ENCODE measurements around the gene LAMA2.

The LAMA2 gene

DNA sequence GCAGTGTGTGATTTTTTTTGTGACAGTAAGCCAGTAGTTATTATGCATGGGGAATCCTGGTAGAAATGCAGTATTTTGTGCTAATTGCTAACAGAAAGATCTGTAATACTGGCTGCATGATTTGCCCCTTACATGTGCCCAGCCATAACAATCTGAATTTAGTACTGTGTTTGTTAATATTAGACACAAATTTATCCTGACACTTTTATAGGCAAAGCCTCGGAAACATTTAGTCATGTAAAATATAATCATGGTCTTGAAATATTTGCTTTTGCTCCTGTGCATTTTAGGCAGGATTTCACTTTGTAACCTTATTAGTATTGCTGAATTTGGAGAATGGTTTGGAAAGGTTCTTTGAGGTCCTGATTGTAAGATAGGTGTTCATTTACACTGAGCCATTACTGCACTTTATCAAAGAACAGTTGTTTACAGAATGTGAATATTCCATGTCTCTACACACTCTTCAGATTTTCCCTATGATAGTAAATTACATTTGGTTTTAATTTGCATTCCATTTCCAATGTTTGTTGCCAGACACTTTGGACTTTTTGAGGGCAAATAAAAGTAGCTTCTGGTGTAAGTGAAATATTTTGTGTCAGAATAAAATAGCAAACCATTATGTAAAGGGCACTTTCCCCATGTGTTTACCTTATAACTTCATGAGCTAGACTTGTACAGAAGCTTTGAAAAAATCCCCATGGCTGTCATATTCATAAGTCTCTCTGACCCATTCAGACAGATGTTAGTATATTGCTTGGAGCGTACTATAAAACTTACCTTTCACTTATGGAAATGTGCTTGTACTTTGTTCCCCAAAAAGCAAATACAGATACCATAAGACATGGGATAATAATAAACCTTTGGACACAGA, 477.1 kb downstream of the LAMA2 start:
- TF ChIP-seq ZNF274 (IDR thresholded peaks at IDR 0.05; ENCODE audit: low read depth, low read length) (no peak), YY1 (IDR thresholded peaks at IDR 0.05; ENCODE audit: insufficient read depth, insufficient read length) (no peak), SUZ12 (IDR thresholded peaks at IDR 0.05; ENCODE audit: extremely low read depth, insufficient read depth, insufficient read length) (no peak)
- H3K27me3 ChIP-seq (ENCODE audit: insufficient read depth, insufficient read length), result no peaks in the 10 kb centered on the region
- no peaks in the 10 kb centered on the region for H3K9me3 ChIP-seq (ENCODE audit: insufficient read depth, low read length)
- no peaks in the 10 kb centered on the region for H3K4me1 ChIP-seq (ENCODE audit: insufficient read depth, insufficient read length)
- H3K4me3 ChIP-seq (ENCODE audit: insufficient read length, low read depth), result no peak overlapping the region
- no peaks in the 10 kb centered on the region for H3K36me3 ChIP-seq (ENCODE audit: insufficient read depth, insufficient read length, low read length)
- no peak for DNase-seq (ENCODE audit: low read depth, low spot score)
- H3K9ac ChIP-seq (ENCODE audit: insufficient read length, low read depth), result no peak overlapping the region

- TF ChIP-seq SUZ12 (IDR thresholded peaks at IDR 0.05; ENCODE audit: extremely low read depth, insufficient read depth, insufficient read length) (no peak), YY1 (IDR thresholded peaks at IDR 0.05; ENCODE audit: insufficient read depth, insufficient read length) (no peak), ZNF274 (IDR thresholded peaks at IDR 0.05; ENCODE audit: low read depth, low read length) (no peak)
- DNase-seq (ENCODE audit: low read depth, low spot score), result no peak
- Histone ChIP-seq H3K9me3 (ENCODE audit: insufficient read depth, low read length) (no peaks in the 10 kb centered on the region), H3K36me3 (ENCODE audit: insufficient read depth, insufficient read length, low read length) (no peaks in the 10 kb centered on the region), H3K9ac (ENCODE audit: insufficient read length, low read depth) (no peak overlapping the region), H3K4me3 (ENCODE audit: insufficient read length, low read depth) (no peak overlapping the region), H3K27me3 (ENCODE audit: insufficient read depth, insufficient read length) (no peaks in the 10 kb centered on the region), H3K4me1 (ENCODE audit: insufficient read depth, insufficient read length) (no peaks in the 10 kb centered on the region)
Observed at GRCh38 chr6:129360682-129360955, 477.7 kb downstream of the LAMA2 start.

DNA sequence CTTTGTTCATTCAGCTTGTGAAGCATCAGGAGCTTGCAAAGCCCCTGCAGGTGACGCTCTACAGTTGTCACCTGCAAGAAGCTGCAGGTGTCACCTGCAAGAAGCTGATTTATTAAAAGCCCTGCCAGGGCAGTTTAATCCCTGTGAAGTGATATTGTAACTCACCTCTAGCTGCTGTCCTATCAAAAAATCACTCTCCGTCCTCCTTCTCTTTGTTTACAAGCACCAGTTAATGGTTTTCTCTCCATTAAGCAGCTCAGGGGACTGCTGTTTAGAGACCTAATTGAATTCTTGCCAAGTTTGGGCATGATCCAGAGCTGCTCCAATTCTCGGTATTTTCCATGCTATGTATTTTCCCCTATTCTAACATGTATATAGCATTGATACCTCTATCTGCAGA, 481.1 kb downstream of the LAMA2 start:
- Histone ChIP-seq H3K27me3 (ENCODE audit: insufficient read depth, insufficient read length) (no peaks in the 10 kb centered on the region), H3K4me1 (ENCODE audit: insufficient read depth, insufficient read length) (no peaks in the 10 kb centered on the region), H3K9me3 (ENCODE audit: insufficient read depth, low read length) (no peaks in the 10 kb centered on the region), H3K9ac (ENCODE audit: insufficient read length, low read depth) (no peak overlapping the region), H3K4me3 (ENCODE audit: insufficient read length, low read depth) (no peak overlapping the region), H3K36me3 (ENCODE audit: insufficient read depth, insufficient read length, low read length) (no peaks in the 10 kb centered on the region)
- no peak for TF ChIP-seq SUZ12 (IDR thresholded peaks at IDR 0.05; ENCODE audit: extremely low read depth, insufficient read depth, insufficient read length)
- no peak for TF ChIP-seq ZNF274 (IDR thresholded peaks at IDR 0.05; ENCODE audit: low read depth, low read length)
- no peak for TF ChIP-seq YY1 (IDR thresholded peaks at IDR 0.05; ENCODE audit: insufficient read depth, insufficient read length)
- no peak for DNase-seq (ENCODE audit: low read depth, low spot score)

- Histone ChIP-seq H3K4me1 (ENCODE audit: insufficient read depth, insufficient read length) (no peaks in the 10 kb centered on the region), H3K9ac (ENCODE audit: insufficient read length, low read depth) (no peak overlapping the region), H3K9me3 (ENCODE audit: insufficient read depth, low read length) (no peaks in the 10 kb centered on the region), H3K4me3 (ENCODE audit: insufficient read length, low read depth) (no peak overlapping the region), H3K36me3 (ENCODE audit: insufficient read depth, insufficient read length, low read length) (no peaks in the 10 kb centered on the region), H3K27me3 (ENCODE audit: insufficient read depth, insufficient read length) (no peaks in the 10 kb centered on the region)
- DNase-seq (ENCODE audit: low read depth, low spot score), result no peak
- TF ChIP-seq YY1 (IDR thresholded peaks at IDR 0.05; ENCODE audit: insufficient read depth, insufficient read length) (no peak), SUZ12 (IDR thresholded peaks at IDR 0.05; ENCODE audit: extremely low read depth, insufficient read depth, insufficient read length) (no peak), ZNF274 (IDR thresholded peaks at IDR 0.05; ENCODE audit: low read depth, low read length) (no peak)
Observed at GRCh38 chr6:129364767-129365166, 481.8 kb downstream of the LAMA2 start.

DNA sequence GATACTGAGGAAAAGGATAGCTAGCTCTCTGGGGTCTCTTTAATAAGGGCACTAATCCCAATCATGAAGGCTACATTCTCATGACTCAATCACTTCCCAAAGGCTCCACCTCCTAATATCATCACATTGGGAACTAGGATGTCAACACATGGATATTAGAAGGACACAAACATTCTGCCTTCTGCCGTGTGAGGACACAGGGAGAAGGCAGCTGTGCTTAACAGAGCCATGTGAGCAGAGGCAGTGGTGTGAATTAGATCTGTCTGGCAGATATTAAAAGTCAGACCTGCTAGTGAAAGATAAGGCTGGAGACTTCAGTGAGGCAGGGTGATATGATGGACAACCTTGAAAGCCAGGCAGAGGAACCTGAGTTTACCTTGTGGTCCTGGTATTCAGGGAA, 485.1 kb downstream of the LAMA2 start:
- Histone ChIP-seq H3K9ac (ENCODE audit: insufficient read length, low read depth) (no peak overlapping the region), H3K4me3 (ENCODE audit: insufficient read length, low read depth) (no peak overlapping the region), H3K4me1 (ENCODE audit: insufficient read depth, insufficient read length) (no peaks in the 10 kb centered on the region), H3K9me3 (ENCODE audit: insufficient read depth, low read length) (no peaks in the 10 kb centered on the region), H3K27me3 (ENCODE audit: insufficient read depth, insufficient read length) (no peaks in the 10 kb centered on the region), H3K36me3 (ENCODE audit: insufficient read depth, insufficient read length, low read length) (no peaks in the 10 kb centered on the region)
- DNase-seq (ENCODE audit: low read depth, low spot score), result no peak
- TF ChIP-seq ZNF274 (IDR thresholded peaks at IDR 0.05; ENCODE audit: low read depth, low read length) (no peak), YY1 (IDR thresholded peaks at IDR 0.05; ENCODE audit: insufficient read depth, insufficient read length) (no peak)

DNA sequence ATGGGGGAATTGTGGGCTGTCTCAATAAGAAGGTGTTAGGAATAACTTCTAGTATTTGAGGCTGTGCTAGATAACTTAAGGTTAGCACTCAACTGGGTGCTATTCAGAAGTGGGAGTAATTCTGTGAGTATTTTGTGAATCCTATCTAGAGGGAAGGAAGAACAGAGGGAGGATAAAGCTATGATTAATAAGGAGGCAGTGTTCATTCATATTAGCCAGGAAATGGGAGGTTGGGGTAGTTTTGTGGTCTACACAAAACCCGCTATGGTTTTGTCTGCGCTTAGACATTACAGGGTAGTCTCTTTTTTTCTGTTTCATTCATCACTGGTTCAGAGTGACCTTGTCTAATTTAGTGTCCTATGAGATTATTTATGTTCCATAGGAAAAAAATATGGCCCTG, 486.0 kb downstream of the LAMA2 start:
- H3K4me1 ChIP-seq (ENCODE audit: insufficient read depth, insufficient read length), result no peaks in the 10 kb centered on the region
- no peaks in the 10 kb centered on the region for H3K9me3 ChIP-seq (ENCODE audit: insufficient read depth, low read length)
- H3K9ac ChIP-seq (ENCODE audit: insufficient read length, low read depth), result no peak overlapping the region
- H3K4me3 ChIP-seq (ENCODE audit: insufficient read length, low read depth), result no peak overlapping the region
- DNase-seq (ENCODE audit: low read depth, low spot score), result no peak
- H3K27me3 ChIP-seq (ENCODE audit: insufficient read depth, insufficient read length), result no peaks in the 10 kb centered on the region
- TF ChIP-seq YY1 (IDR thresholded peaks at IDR 0.05; ENCODE audit: insufficient read depth, insufficient read length) (no peak), SUZ12 (IDR thresholded peaks at IDR 0.05; ENCODE audit: extremely low read depth, insufficient read depth, insufficient read length) (no peak), ZNF274 (IDR thresholded peaks at IDR 0.05; ENCODE audit: low read depth, low read length) (no peak)
- no peaks in the 10 kb centered on the region for H3K36me3 ChIP-seq (ENCODE audit: insufficient read depth, insufficient read length, low read length)

- DNase-seq (ENCODE audit: low read depth, low spot score), result no peak
- Histone ChIP-seq H3K9me3 (ENCODE audit: insufficient read depth, low read length) (no peaks in the 10 kb centered on the region), H3K4me3 (ENCODE audit: insufficient read length, low read depth) (no peak overlapping the region), H3K4me1 (ENCODE audit: insufficient read depth, insufficient read length) (no peaks in the 10 kb centered on the region), H3K9ac (ENCODE audit: insufficient read length, low read depth) (no peak overlapping the region), H3K36me3 (ENCODE audit: insufficient read depth, insufficient read length, low read length) (no peaks in the 10 kb centered on the region), H3K27me3 (ENCODE audit: insufficient read depth, insufficient read length) (no peaks in the 10 kb centered on the region)
- TF ChIP-seq ZNF274 (IDR thresholded peaks at IDR 0.05; ENCODE audit: low read depth, low read length) (no peak), SUZ12 (IDR thresholded peaks at IDR 0.05; ENCODE audit: extremely low read depth, insufficient read depth, insufficient read length) (no peak), YY1 (IDR thresholded peaks at IDR 0.05; ENCODE audit: insufficient read depth, insufficient read length) (no peak)
Observed at GRCh38 chr6:129369737-129370136, 486.8 kb downstream of the LAMA2 start.

Data from NT2/D1 (cell line).